GM10847 (cell line): ENCODE data around the gene STARD13.

ENCODE experiments used
- POLR2A ChIP-seq: IDR thresholded peaks from 2 replicates; pipeline ENCODE4 v1.6.1; 2011; ENCODE audit not compliant: insufficient read length; ENCODE audit errors: extremely low read depth

Gene STARD13

GRCh38 chr13:33258808-33259193 lies 26.8 kb downstream of the STARD13 start:
- TF ChIP-seq POLR2A, result no peak

- TF ChIP-seq POLR2A, result no peak
Observed at GRCh38 chr13:33257841-33258807, 27.4 kb downstream of the STARD13 start.

- TF ChIP-seq POLR2A, result no peak
Observed at GRCh38 chr13:33256148-33256840, 29.3 kb downstream of the STARD13 start.

GRCh38 chr13:33252135-33252534 lies 33.4 kb downstream of the STARD13 start:
- no peak for TF ChIP-seq POLR2A

GRCh38 chr13:33251131-33251661 lies 34.4 kb downstream of the STARD13 start:
- TF ChIP-seq POLR2A, result no peak

- no peak for TF ChIP-seq POLR2A
Observed at GRCh38 chr13:33250609-33251008, 34.9 kb downstream of the STARD13 start.

GRCh38 chr13:33249894-33250293 lies 35.7 kb downstream of the STARD13 start:
- TF ChIP-seq POLR2A, result no peak

- no peak for TF ChIP-seq POLR2A
Observed at GRCh38 chr13:33249066-33249465, 36.5 kb downstream of the STARD13 start.

- no peak for TF ChIP-seq POLR2A
Observed at GRCh38 chr13:33245505-33246158, 39.9 kb downstream of the STARD13 start.

GRCh38 chr13:33244907-33245287 lies 40.7 kb downstream of the STARD13 start:
- TF ChIP-seq POLR2A, result no peak

- TF ChIP-seq POLR2A, result no peak
Observed at GRCh38 chr13:33244210-33244906, 41.2 kb downstream of the STARD13 start.

- TF ChIP-seq POLR2A, result no peak
Observed at GRCh38 chr13:33242984-33243617, 42.5 kb downstream of the STARD13 start.

- no peak for TF ChIP-seq POLR2A
Observed at GRCh38 chr13:33236021-33236420, 49.5 kb downstream of the STARD13 start.

- no peak for TF ChIP-seq POLR2A
Observed at GRCh38 chr13:33235564-33235963, 50.0 kb downstream of the STARD13 start.
